PC-3 (cell line): ENCODE measurements around the gene ZNF107. TPM values are rescaled to one million over a fixed set of nuclear protein-coding genes. Genes with fewer than 3 reads are reported as not detected.

Experiments used
- ATAC-seq: fragments of 200-7000 bp; cut with Tn5 transposase; 2 replicates; pipeline ENCODE4 v1.9.1; 2020; ENCODE audit warnings: mild to moderate bottlenecking, moderate library complexity
- BruUV-seq: library from RNA; stranded (reverse); fragments of 400-500 nt; replicated peaks from 2 replicates; lab custom pipeline; 2021; lab: Mats Ljungman, UMichigan
- CTCF ChIA-PET: fragments of 300-600 bp; sonication (Branson Sonifier 250); formaldehyde crosslinking; loops from one replicate; lab custom pipeline; 2022; ENCODE audit warnings: antibody characterized with exemption; lab: Charles Lee
- POLR2A ChIA-PET: fragments of 300-600 bp; sonication (Branson Sonifier 250); formaldehyde crosslinking; loops from one replicate; lab custom pipeline; 2022; ENCODE audit warnings: antibody characterized with exemption; ENCODE audit not compliant: unreplicated experiment; lab: Charles Lee
- DNase-seq: peaks from one replicate; pipeline ENCODE4 v3.0.0-alpha.2; 2015
- H2AFZ ChIP-seq: fragments of 300-600 bp; sonication (generic); 2 replicates; pipeline ENCODE4 v1.6.0; 2016; ENCODE audit warnings: antibody characterized with exemption, low read length
- H3F3A ChIP-seq: fragments of 300-600 bp; sonication (generic); one replicate; pipeline ENCODE4 v1.6.0; 2017; ENCODE audit warnings: antibody characterized with exemption, low read length, control low read depth, mild to moderate bottlenecking; ENCODE audit not compliant: unreplicated experiment
- H3K27ac ChIP-seq: fragments of 300-600 bp; sonication (generic); 2 replicates; pipeline ENCODE4 v1.5.1; 2016; ENCODE audit warnings: mild to moderate bottlenecking, low read length
- H3K27me3 ChIP-seq: fragments of 300-600 bp; sonication (generic); 2 replicates; pipeline ENCODE4 v1.6.1; 2016; ENCODE audit warnings: low read length, mixed read lengths
- H3K36me3 ChIP-seq: fragments of 300-600 bp; sonication (generic); 2 replicates; pipeline ENCODE4 v1.6.1; 2016; ENCODE audit warnings: low read depth, mixed run types, low read length, mixed read lengths
- H3K4me1 ChIP-seq: fragments of 300-600 bp; sonication (generic); 2 replicates; pipeline ENCODE4 v1.5.1; 2016; ENCODE audit warnings: low read length; ENCODE audit not compliant: insufficient read depth
- H3K4me2 ChIP-seq: fragments of 300-600 bp; sonication (generic); 2 replicates; pipeline ENCODE4 v1.6.0; 2016; ENCODE audit warnings: low read length
- H3K4me3 ChIP-seq: fragments of 300-600 bp; sonication (generic); 2 replicates; pipeline ENCODE4 v1.5.1; 2016; ENCODE audit warnings: mild to moderate bottlenecking, low read length, mixed read lengths
- H3K79me2 ChIP-seq: fragments of 300-600 bp; sonication (generic); 2 replicates; pipeline ENCODE4 v1.6.1; 2017; ENCODE audit warnings: low read length, mixed read lengths
- H3K9ac ChIP-seq: fragments of 300-600 bp; sonication (generic); 2 replicates; pipeline ENCODE4 v1.6.0; 2016; ENCODE audit warnings: mild to moderate bottlenecking, low read length
- H3K9me2 ChIP-seq: fragments of 300-600 bp; sonication (generic); replicated peaks from 2 replicates; pipeline ENCODE4 v1.6.1; 2016; ENCODE audit warnings: mixed run types, low read length, mixed read lengths
- H3K9me3 ChIP-seq: fragments of 300-600 bp; sonication (generic); 2 replicates; pipeline ENCODE4 v1.6.1; 2016; ENCODE audit warnings: low read length, mixed read lengths
- H4K20me1 ChIP-seq: fragments of 300-600 bp; sonication (generic); 2 replicates; pipeline ENCODE4 v1.6.1; 2016; ENCODE audit warnings: low read length, mixed read lengths
- CTCF ChIP-seq: fragments of 300-600 bp; sonication (generic); conservative IDR thresholded peaks from 2 replicates; pipeline ENCODE4 v1.5.1; 2017; ENCODE audit warnings: antibody characterized with exemption, low read depth, mild to moderate bottlenecking, low read length
- EZH2 ChIP-seq: fragments of 300-600 bp; sonication (generic); IDR thresholded peaks from one replicate; pipeline ENCODE4 v1.6.1; 2017; ENCODE audit warnings: antibody characterized with exemption, mild to moderate bottlenecking, low read length; ENCODE audit not compliant: unreplicated experiment
- EZH2phosphoT487 ChIP-seq: fragments of 300-600 bp; sonication (generic); IDR thresholded peaks from 2 replicates; pipeline ENCODE4 v1.6.1; 2018; ENCODE audit warnings: mild to moderate bottlenecking, antibody characterized with exemption, low read length, borderline replicate concordance
- intact Hi-C: fragments of 100-400 bp; cut with micrococcal nuclease; formaldehyde crosslinking; loops from 2 replicates; pipeline ENCODE4 v1.9.0; 2023
- microRNA-seq: library from miRNA; unstranded; fragments of <30 nt; microRNA quantifications from one replicate; pipeline ENCODE4 v1.1.0, GENCODE V29; 2020; ENCODE audit not compliant: unreplicated experiment
- total RNA-seq: library from RNA; depleted of rRNA; stranded (reverse); fragments of >200 nt; gene quantifications from 2 replicates; pipeline ENCODE4 v1.2.3, GENCODE V29; 2014; rRNA removed

Gene ZNF107
- total RNA-seq, 1 experiment from 2014 or later: 4.8 TPM

- POLR2A ChIA-PET: no interaction called here
- Histone ChIP-seq H3K9me3 (no peaks in the 10 kb centered on the region), H4K20me1 (no peaks in the 10 kb centered on the region), H3K27ac (no peak overlapping the region), H3K9ac (no peak overlapping the region), H3K4me1 (no peaks in the 10 kb centered on the region), H3K4me3 (no peak overlapping the region), H3F3A (no peaks in the 10 kb centered on the region), H2AFZ (no peak overlapping the region), H3K36me3 (no peaks in the 10 kb centered on the region), H3K27me3 (no peaks in the 10 kb centered on the region), H3K9me2 (no peaks in the 10 kb centered on the region), H3K4me2 (no peak overlapping the region), H3K79me2 (no peaks in the 10 kb centered on the region)
- DNase-seq (no peak), ATAC-seq (no peak)
- intact Hi-C loops: no loop called here
- BruUV-seq: no TSS peak
- no peak for TF ChIP-seq EZH2
- no peak for TF ChIP-seq EZH2phosphoT487
- CTCF ChIA-PET: no interaction called here
Observed at GRCh38 chr7:64755865-64756264, 89.9 kb downstream of the ZNF107 start.

DNA sequence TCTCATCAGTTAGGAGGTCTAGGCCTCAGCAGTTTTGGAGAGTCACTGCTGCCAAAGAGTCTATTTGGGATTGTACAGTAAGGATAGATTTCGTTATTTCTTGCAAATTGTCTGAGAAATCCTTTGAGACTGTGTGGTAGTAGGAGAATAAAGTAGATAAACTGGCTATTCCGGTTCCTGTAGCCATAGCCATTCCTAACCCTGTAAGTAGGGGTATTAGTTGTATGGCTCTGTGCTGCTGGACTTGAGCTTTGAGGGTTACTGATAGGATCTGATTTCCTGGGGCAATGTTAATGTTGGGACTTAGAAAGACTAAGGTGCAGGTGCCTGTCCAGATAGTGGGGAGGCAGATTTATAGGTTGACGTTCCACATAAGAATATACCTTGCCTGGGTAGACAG lies 92.2 kb downstream of the ZNF107 start:
- H3K4me2 ChIP-seq: no peak overlapping the region
- no peaks in the 10 kb centered on the region for H3F3A ChIP-seq
- H3K9me3 ChIP-seq: no peaks in the 10 kb centered on the region
- no peak for ATAC-seq
- TF ChIP-seq CTCF (no peak), EZH2 (no peak), EZH2phosphoT487 (no peak)
- DNase-seq: peak; percentile 13
- H3K27ac ChIP-seq: no peak overlapping the region
- no peaks in the 10 kb centered on the region for H4K20me1 ChIP-seq
- BruUV-seq: no TSS peak
- no peaks in the 10 kb centered on the region for H3K27me3 ChIP-seq
- intact Hi-C loops: no loop called here
- no peaks in the 10 kb centered on the region for H3K4me1 ChIP-seq
- CTCF ChIA-PET: no interaction called here
- no peaks in the 10 kb centered on the region for H3K36me3 ChIP-seq
- no peaks in the 10 kb centered on the region for H3K9me2 ChIP-seq
- H3K9ac ChIP-seq: no peak overlapping the region
- POLR2A ChIA-PET: no interaction called here
- H2AFZ ChIP-seq: no peak overlapping the region
- no peaks in the 10 kb centered on the region for H3K79me2 ChIP-seq
- no peak overlapping the region for H3K4me3 ChIP-seq

Small RNA genes lying within 50 kb of the gene (microRNA-seq; reads per million reads assigned to microRNA genes)
- gene MIR6839: not detected

Other genes starting within 250 kb of the ZNF107 start
- gene ZNF680, start 103.1 kb upstream of the ZNF107 start, total RNA-seq: 4.3 and 8.8 TPM in 2 replicates
- 4.1 and 10.9 TPM in 2 replicates for gene ZNF138, start 128.3 kb downstream of the ZNF107 start, total RNA-seq
- 5.7 and 7.6 TPM in 2 replicates for gene ZNF273, start 237.1 kb downstream of the ZNF107 start, total RNA-seq